GM23248 (cell line): ENCODE data around the gene ID1. TPM values are rescaled to one million over a fixed set of nuclear protein-coding genes. Genes with fewer than 3 reads are reported as not detected.

Source experiments
- DNase-seq: peaks from one replicate; pipeline ENCODE4 v3.0.0-alpha.2; 2015
- H2AFZ ChIP-seq: fragments of 200-600 bp; sonication (generic); 2 replicates; pipeline ENCODE4 v1.6.1; 2016; ENCODE audit warnings: antibody characterized with exemption
- H3F3A ChIP-seq: fragments of 200-600 bp; sonication (generic); 2 replicates; pipeline ENCODE4 v1.6.1; 2016; ENCODE audit warnings: mild to moderate bottlenecking, antibody characterized with exemption, mixed run types; ENCODE audit not compliant: insufficient read depth
- H3K27ac ChIP-seq: fragments of 200-600 bp; sonication (generic); 2 replicates; pipeline ENCODE4 v1.5.1; 2016; ENCODE audit warnings: mild to moderate bottlenecking
- H3K27me3 ChIP-seq: fragments of 200-600 bp; sonication (generic); replicated peaks from 2 replicates; pipeline ENCODE4 v1.6.1; 2016; ENCODE audit warnings: mild to moderate bottlenecking; ENCODE audit not compliant: insufficient read depth
- H3K36me3 ChIP-seq: fragments of 200-600 bp; sonication (generic); 2 replicates; pipeline ENCODE4 v1.6.1; 2016; ENCODE audit warnings: low read depth, mild to moderate bottlenecking
- H3K4me1 ChIP-seq: fragments of 200-600 bp; sonication (generic); 2 replicates; pipeline ENCODE4 v1.6.1; 2016; ENCODE audit warnings: mild to moderate bottlenecking; ENCODE audit not compliant: insufficient read depth
- H3K4me2 ChIP-seq: fragments of 200-600 bp; sonication (generic); one replicate; pipeline ENCODE4 v1.6.1; 2016; ENCODE audit warnings: mild to moderate bottlenecking; ENCODE audit not compliant: unreplicated experiment
- H3K4me3 ChIP-seq: fragments of 200-600 bp; sonication (generic); 2 replicates; pipeline ENCODE4 v1.5.1; 2016; ENCODE audit warnings: mild to moderate bottlenecking
- H3K79me2 ChIP-seq: fragments of 200-600 bp; sonication (generic); 2 replicates; pipeline ENCODE4 v1.6.1; 2016; ENCODE audit warnings: mild to moderate bottlenecking; ENCODE audit not compliant: insufficient read depth
- H3K9ac ChIP-seq: fragments of 200-600 bp; sonication (generic); 2 replicates; pipeline ENCODE4 v1.6.1; 2016; ENCODE audit warnings: mild to moderate bottlenecking
- H3K9me2 ChIP-seq: fragments of 200-600 bp; sonication (generic); 2 replicates; pipeline ENCODE4 v1.6.1; 2016; ENCODE audit warnings: mixed run types, mild to moderate bottlenecking, moderate library complexity; ENCODE audit not compliant: insufficient read depth
- H3K9me3 ChIP-seq: fragments of 200-600 bp; sonication (generic); one replicate; pipeline ENCODE4 v1.6.1; 2017; ENCODE audit warnings: low read depth
- H4K20me1 ChIP-seq: fragments of 200-600 bp; sonication (generic); 2 replicates; pipeline ENCODE4 v1.6.0; 2016; ENCODE audit not compliant: insufficient read depth
- EZH2 ChIP-seq: fragments of 200-600 bp; sonication (generic); IDR thresholded peaks from 2 replicates; pipeline ENCODE4 v1.6.1; 2018; ENCODE audit warnings: antibody characterized with exemption, mild to moderate bottlenecking; ENCODE audit not compliant: insufficient read depth, poor library complexity, severe bottlenecking
- EZH2phosphoT487 ChIP-seq: fragments of 200-600 bp; sonication (generic); IDR thresholded peaks from 2 replicates; pipeline ENCODE4 v1.6.1; 2018; ENCODE audit warnings: antibody characterized with exemption, moderate library complexity, mild to moderate bottlenecking, low read depth; ENCODE audit not compliant: insufficient read depth
- WGBS, 2 experiments: methylation state at CpG; one replicate each; pipeline ENCODE4 v1.1.6; 2015 to 2017; ENCODE audit warnings: low lambda C conversion rate in 2 of 2, low coverage in 1 of 2; ENCODE audit errors: missing lambda C conversion rate in 2 of 2; 5-methylcytosine and 5-hydroxymethylcytosine counted together
- in situ Hi-C: fragments of 300-500 bp; cut with MboI; formaldehyde crosslinking; loops from 2 replicates; pipeline ENCODE4 v1.15.0; 2020
- polyA plus RNA-seq: library from polyadenylated mRNA; unstranded; fragments of >200 nt; fragmentation: Nextera tagmentation; extraction: Ambion mirVana; gene quantifications from 2 replicates; pipeline ENCODE4 v1.2.1, GENCODE V29; 2016
- total RNA-seq: library from RNA; depleted of rRNA; stranded (reverse); fragments of >200 nt; shearing (Covaris generic); gene quantifications from 2 replicates; pipeline ENCODE4 v1.2.3, GENCODE V29; 2014; rRNA removed

Gene ID1, protein sequence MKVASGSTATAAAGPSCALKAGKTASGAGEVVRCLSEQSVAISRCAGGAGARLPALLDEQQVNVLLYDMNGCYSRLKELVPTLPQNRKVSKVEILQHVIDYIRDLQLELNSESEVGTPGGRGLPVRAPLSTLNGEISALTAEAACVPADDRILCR
- total RNA-seq, result 583 and 780 TPM in 2 replicates
- polyA plus RNA-seq, result 248 TPM in 2 replicates

DNA sequence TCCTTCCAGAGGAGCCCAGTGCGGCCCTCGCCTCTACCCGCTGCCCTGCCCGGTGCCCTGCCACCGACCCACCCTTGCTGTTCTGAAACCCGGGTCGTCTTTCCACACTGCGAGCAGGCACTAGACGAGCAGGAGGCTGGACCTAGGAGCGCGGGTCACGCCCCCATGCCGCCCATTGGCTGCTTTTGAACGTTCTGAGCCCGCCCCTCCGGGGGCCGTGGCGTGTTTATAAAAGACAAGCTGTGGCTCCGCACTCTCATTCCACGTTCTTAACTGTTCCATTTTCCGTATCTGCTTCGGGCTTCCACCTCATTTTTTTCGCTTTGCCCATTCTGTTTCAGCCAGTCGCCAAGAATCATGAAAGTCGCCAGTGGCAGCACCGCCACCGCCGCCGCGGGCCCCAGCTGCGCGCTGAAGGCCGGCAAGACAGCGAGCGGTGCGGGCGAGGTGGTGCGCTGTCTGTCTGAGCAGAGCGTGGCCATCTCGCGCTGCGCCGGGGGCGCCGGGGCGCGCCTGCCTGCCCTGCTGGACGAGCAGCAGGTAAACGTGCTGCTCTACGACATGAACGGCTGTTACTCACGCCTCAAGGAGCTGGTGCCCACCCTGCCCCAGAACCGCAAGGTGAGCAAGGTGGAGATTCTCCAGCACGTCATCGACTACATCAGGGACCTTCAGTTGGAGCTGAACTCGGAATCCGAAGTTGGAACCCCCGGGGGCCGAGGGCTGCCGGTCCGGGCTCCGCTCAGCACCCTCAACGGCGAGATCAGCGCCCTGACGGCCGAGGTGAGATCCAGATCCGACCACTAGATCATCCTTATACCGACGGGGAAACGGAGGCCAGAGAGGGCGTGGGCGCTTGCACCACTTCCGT is at the start of gene ID1:
TSS of gene ID1 (plus strand) at position 259 of the 871 bp plus-strand sequence. CDS start at position 358, 99 bp downstream.
- Histone ChIP-seq H2AFZ (no peak within 1 kb of the TSS), H3F3A (peaks cover 66% of the 10 kb centered on the region), H3K79me2 (peaks cover 23% of the 10 kb centered on the region), H3K36me3 (peaks cover 4% of the 10 kb centered on the region; the same call in 1 of the 2 replicates), H3K4me1 (peaks cover 35% of the 10 kb centered on the region), H3K9ac (peak within 1 kb of the TSS; percentile 100), H3K4me2 (peak within 1 kb of the TSS; percentile 98), H3K9me3 (no peaks in the 10 kb centered on the region), H4K20me1 (no peaks in the 10 kb centered on the region), H3K9me2 (no peaks in the 10 kb centered on the region), H3K27me3 (no peaks in the 10 kb centered on the region), H3K4me3 (peak within 1 kb of the TSS; percentile 98), H3K27ac (peak within 1 kb of the TSS; percentile 100)
- DNase-seq, result peak; percentile 98
- 1% methylated on average over 72 to 73 of the region's 74 CpGs for WGBS, 2 experiments
- no peak for TF ChIP-seq EZH2
- TF ChIP-seq EZH2phosphoT487, result 0 out of 2 replicates have a peak, but pooled peaks have one; percentile 70
- in situ Hi-C loops, result no loop called here

DNA sequence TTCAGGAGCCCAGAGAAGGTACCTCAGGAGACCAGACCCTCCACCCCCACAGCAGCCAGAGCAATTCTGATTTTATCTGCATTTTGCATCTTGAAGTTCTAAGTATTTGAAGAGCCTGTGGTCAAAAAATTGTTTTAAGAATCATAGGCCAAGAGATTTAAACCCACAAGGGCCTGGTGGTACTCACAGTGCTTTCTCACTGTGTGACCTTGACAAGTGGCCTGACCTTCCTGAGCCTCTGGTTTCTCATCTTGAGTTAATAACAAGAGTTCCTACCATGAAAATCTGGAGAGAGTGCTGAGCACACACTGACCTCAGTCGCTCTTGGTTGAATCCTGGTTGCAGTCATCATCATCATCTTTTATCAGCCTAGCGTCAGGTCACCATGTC is 45.4 kb upstream of the ID1 start:
- peak overlapping the region; percentile 99 for H3K27ac ChIP-seq
- no peaks in the 10 kb centered on the region for H3K27me3 ChIP-seq
- TF ChIP-seq EZH2 (no peak), EZH2phosphoT487 (no peak)
- H3K79me2 ChIP-seq, result peaks cover 16% of the 10 kb centered on the region; the same call in 1 of the 2 replicates
- H3K9ac ChIP-seq, result peak overlapping the region; percentile 89
- H2AFZ ChIP-seq, result no peak overlapping the region
- peaks cover 29% of the 10 kb centered on the region for H3K36me3 ChIP-seq
- no peak for DNase-seq
- peaks cover 31% of the 10 kb centered on the region for H3K4me1 ChIP-seq
- H3K4me2 ChIP-seq, result no peak overlapping the region
- H3K4me3 ChIP-seq, result no peak overlapping the region
- WGBS, 2 experiments, result 61 to 62% methylated on average over 2 of the region's 2 CpGs
- no peaks in the 10 kb centered on the region for H3K9me2 ChIP-seq
- no peaks in the 10 kb centered on the region for H3K9me3 ChIP-seq
- in situ Hi-C loops, result no loop called here
- peaks cover 65% of the 10 kb centered on the region for H3F3A ChIP-seq
- H4K20me1 ChIP-seq, result no peaks in the 10 kb centered on the region

GRCh38 chr20:31560094-31560745 is 44.9 kb upstream of the ID1 start:
- Histone ChIP-seq H3K79me2 (peaks cover 16% of the 10 kb centered on the region; the same call in 1 of the 2 replicates), H3K9me2 (no peaks in the 10 kb centered on the region), H3K9me3 (no peaks in the 10 kb centered on the region), H4K20me1 (no peaks in the 10 kb centered on the region), H3K27me3 (no peaks in the 10 kb centered on the region), H3F3A (peaks cover 67% of the 10 kb centered on the region), H3K4me1 (peaks cover 31% of the 10 kb centered on the region), H3K4me3 (0 out of 2 replicates have a peak overlapping the region, but pooled peaks have one; percentile 13), H3K4me2 (peak overlapping the region; percentile 64), H3K27ac (peak overlapping the region; percentile 99), H3K36me3 (peaks cover 26% of the 10 kb centered on the region), H3K9ac (peak overlapping the region; percentile 89), H2AFZ (no peak overlapping the region)
- WGBS, 2 experiments, result 18% methylated on average over 6 of the region's 6 CpGs
- peak; percentile 95 for DNase-seq
- in situ Hi-C loops, result no loop called here
- TF ChIP-seq EZH2phosphoT487, result no peak
- no peak for TF ChIP-seq EZH2
